Left lobe of liver (tissue), 2 donors: Measurements from ENCODE around the gene CHST15. TPM values are rescaled to one million over a fixed set of nuclear protein-coding genes. Genes with fewer than 3 reads are reported as not detected.

Experiments used
- ATAC-seq: fragments of 200-7000 bp; cut with Tn5 transposase; one replicate; pipeline ENCODE4 v1.9.1; 2020; ENCODE audit warnings: mild to moderate bottlenecking, moderate library complexity
- DNase-seq: peaks from one replicate; pipeline ENCODE4 v3.0.0-alpha.2; 2020; ENCODE audit warnings: low spot score
- total RNA-seq: library from RNA; stranded (reverse); gene quantifications from one replicate; pipeline ENCODE4 v1.2.1, GENCODE V29; 2021
- donor health status: DM: no; HTN: no; CAD: no; lungs with moderate emphysema.
- donor health status: DM: no; HTN: yes; CAD: no.

The CHST15 gene
- total RNA-seq, 1 donor from 2014 or later = 12.8 TPM

GRCh38 chr10:124003481-124003870 is 89.9 kb downstream of the CHST15 start:
- DNase-seq (peak; percentile 40), ATAC-seq (no peak)

GRCh38 chr10:124003070-124003419 is 90.4 kb downstream of the CHST15 start:
- DNase-seq (peak; percentile 40), ATAC-seq (no peak)

- peak; percentile 40 for DNase-seq
- no peak for ATAC-seq
Measured at GRCh38 chr10:124002391-124003069, 90.9 kb downstream of the CHST15 start.

- peak; percentile 45 for DNase-seq
Measured at GRCh38 chr10:124001391-124002148, 91.8 kb downstream of the CHST15 start.

GRCh38 chr10:124000792-124001201 is 92.6 kb downstream of the CHST15 start:
- ATAC-seq = no peak

More at GRCh38 chr10:124001391-124002148, 91.8 kb downstream of the CHST15 start:
- no peak for ATAC-seq

GRCh38 chr10:123999956-124000615 is 93.3 kb downstream of the CHST15 start:
- peak; percentile 46 for DNase-seq
- ATAC-seq = peak; percentile 36

More at GRCh38 chr10:124000792-124001201, 92.6 kb downstream of the CHST15 start:
- DNase-seq = peak; percentile 40

- peak; percentile 36 for DNase-seq
- no peak for ATAC-seq
Measured at GRCh38 chr10:123999261-123999660, 94.1 kb downstream of the CHST15 start.

- ATAC-seq (no peak), DNase-seq (peak; percentile 40)
Measured at GRCh38 chr10:123998197-123999141, 94.9 kb downstream of the CHST15 start.

- ATAC-seq (no peak), DNase-seq (peak; percentile 51)
Measured at GRCh38 chr10:123997486-123998196, 95.8 kb downstream of the CHST15 start.

- DNase-seq (no peak), ATAC-seq (no peak)
Measured at GRCh38 chr10:123997013-123997412, 96.4 kb downstream of the CHST15 start.

- ATAC-seq = no peak
- no peak for DNase-seq
Measured at GRCh38 chr10:123996302-123996701, 97.1 kb downstream of the CHST15 start.

GRCh38 chr10:123995461-123996131 is 97.8 kb downstream of the CHST15 start:
- no peak for DNase-seq
- ATAC-seq = peak; percentile 73

- DNase-seq (peak; percentile 46), ATAC-seq (no peak)
Measured at GRCh38 chr10:123995082-123995460, 98.3 kb downstream of the CHST15 start.

GRCh38 chr10:123994417-123995081 is 98.8 kb downstream of the CHST15 start:
- ATAC-seq = peak; percentile 92
- peak; percentile 85 for DNase-seq

GRCh38 chr10:123993534-123994416 is 99.6 kb downstream of the CHST15 start:
- ATAC-seq (no peak), DNase-seq (no peak)

GRCh38 chr10:123991611-123992570 is 101.5 kb downstream of the CHST15 start:
- DNase-seq (peak; percentile 57), ATAC-seq (peak; percentile 34)

- ATAC-seq (no peak), DNase-seq (no peak)
Measured at GRCh38 chr10:123990889-123991288, 102.5 kb downstream of the CHST15 start.
